GM21447 (cell line): Measurements from ENCODE around the gene TRAPPC2.

Source experiments
- ATAC-seq: cut with Tn5 transposase; IDR thresholded peaks from one replicate; pipeline ENCODE4 v1.9.1; 2021; ENCODE audit not compliant: unreplicated experiment

TRAPPC2 gene

DNA sequence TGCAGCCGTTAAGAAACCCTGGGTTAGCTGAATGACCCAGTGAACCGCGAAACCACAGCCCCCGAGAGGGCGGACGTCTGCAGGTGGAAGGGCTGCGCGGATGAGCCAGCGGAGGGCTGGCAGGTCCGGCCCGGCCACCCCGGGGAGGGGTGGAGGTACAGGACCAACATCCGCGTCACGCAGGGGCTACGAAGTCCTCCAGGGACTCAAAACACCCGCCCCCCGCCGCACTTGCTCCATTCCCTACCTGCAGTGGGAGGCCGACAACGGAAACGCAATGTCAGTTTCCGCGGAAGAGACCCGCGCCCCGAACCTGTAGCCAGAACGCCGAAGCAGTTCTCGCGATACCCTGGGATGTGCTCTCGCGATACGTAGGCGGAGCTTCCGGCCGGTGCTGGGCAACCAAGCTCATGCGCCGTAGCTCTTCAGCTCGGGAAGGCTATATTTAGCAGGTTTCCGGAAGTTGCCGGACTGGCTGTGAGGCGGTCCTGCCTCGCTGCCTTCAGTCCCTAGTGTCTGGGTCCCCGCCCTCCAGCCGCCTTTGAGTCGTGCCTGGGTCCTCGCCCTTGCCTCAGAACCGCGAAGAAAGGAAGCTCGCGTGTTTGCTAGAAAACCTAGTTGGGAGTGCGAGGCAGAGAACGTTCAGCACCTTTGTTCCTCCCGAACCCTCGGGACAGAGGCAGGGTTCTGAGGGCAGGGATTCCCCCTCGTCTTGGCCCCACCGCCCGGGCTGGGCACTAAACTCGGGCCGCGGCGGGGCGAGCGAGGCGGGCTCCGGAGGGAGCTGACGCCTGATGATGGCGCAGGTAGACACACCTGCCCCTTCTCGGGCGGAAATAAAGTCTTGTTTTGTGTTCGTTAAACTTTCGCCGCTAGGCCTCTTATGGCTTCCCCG, at the start of gene TRAPPC2, which contains the start of gene OFD1:
Gene TRAPPC2, minus strand, starts transcription at position 343 of the 895 bp plus-strand sequence. CDS start 14,657 bp downstream, outside the sequence.
Gene OFD1, plus strand, starts transcription at position 471 of the 895 bp plus-strand sequence. Its CDS starts 324 bp downstream, at position 795.
- peak; percentile 85 for ATAC-seq

DNA sequence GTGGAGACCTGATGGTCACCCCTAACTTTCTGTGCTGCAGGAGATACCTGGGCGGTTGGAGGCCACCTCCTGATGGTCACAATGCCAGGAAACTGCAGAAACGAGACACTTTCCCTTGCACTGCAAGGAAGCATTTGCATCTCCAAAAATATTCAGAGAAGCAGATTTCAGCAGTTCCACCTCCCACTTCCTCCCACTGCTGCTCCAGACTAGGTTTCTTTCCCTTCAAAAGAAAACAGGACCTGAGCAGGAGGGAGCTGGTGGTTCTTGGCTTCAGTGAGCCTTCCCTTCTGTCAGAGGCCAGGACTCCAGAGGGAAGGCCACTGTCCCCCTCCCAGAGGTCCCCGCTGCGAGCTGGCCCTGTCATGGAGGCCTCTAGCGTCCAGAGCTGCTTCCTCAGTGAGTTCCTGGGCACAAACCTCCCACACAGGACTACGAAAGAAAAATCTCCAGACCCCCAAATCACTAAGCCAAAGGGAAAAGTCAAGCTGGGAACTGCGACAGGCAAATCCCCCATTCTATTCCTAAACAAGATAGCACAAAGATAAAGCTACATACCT, 46.5 kb upstream of the TRAPPC2 start:
- no peak for ATAC-seq

DNA sequence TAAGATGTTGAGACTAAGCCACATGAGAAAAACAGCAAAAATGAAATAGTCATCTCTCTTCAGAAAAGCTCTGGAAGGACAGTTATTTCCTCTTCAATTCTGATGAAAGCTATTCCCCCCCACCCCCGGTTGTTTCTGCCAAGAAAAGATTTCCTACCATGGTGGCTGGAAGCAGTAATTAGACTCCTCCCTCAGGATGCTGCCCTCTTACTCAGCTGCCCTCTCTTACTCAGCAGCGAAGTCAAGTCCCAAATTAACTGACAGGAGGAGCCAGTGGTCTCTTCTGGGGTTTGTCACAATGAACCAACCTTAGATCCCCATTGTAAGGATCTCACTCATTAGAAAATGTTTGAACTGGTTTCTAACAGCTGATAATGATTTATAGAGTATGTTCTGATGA, 44.5 kb upstream of the TRAPPC2 start:
- ATAC-seq = no peak

DNA sequence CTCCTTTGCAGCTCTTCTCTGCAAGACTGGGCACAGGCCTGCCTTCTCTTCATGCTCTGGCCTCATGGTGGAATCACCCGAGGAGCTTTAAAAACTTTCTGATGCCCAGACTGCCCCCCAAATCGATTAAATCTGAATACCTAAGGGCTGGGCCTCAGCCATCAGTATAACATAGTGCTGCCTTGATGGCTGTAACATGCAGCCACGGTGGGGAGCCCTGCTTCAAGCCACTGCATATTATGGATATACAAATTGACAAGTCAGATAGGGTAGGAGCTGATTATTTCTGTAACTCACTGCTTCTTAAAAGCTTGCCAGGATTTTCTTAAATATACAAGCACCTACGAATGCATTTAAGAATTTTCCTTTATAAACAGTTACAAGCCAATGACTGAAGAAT, 42.0 kb upstream of the TRAPPC2 start:
- no peak for ATAC-seq

DNA sequence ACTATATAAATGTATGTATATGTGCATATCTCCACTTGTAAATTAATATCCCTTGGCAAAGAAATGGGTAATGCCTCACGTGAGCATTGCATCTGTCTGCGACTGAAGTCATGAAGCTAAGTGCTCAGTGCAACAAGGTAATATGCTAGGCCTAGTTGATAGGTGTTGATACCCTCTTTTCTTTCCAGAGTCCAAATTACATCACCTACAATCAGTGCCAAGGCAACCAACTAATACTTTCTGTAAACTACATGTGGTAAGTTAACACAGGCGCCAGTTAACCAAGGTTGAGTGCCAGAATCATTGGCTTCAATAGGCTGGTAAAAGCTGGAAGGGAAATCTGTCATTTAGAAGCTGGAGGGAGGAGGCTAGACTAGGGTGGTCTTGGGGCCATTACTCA, 41.4 kb upstream of the TRAPPC2 start:
- no peak for ATAC-seq

DNA sequence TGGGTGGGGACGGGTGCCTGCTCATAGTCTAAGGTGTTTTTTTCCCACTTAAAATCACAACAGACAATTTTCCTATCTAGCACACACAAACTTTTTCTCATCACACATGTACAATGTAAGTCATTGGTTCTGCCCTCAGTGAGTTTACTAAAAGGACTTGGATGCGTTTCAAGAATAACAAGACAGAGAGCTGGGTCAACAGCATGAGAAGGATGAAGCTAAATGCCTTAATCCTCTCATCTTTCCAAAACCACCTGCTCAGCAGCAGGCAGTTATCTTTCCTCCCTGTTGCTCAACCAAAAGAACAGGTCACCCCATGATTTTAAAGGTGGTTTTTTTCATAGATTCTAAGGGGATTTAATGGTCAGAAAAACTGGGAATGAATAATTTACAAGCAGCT, 40.3 kb upstream of the TRAPPC2 start:
- no peak for ATAC-seq

DNA sequence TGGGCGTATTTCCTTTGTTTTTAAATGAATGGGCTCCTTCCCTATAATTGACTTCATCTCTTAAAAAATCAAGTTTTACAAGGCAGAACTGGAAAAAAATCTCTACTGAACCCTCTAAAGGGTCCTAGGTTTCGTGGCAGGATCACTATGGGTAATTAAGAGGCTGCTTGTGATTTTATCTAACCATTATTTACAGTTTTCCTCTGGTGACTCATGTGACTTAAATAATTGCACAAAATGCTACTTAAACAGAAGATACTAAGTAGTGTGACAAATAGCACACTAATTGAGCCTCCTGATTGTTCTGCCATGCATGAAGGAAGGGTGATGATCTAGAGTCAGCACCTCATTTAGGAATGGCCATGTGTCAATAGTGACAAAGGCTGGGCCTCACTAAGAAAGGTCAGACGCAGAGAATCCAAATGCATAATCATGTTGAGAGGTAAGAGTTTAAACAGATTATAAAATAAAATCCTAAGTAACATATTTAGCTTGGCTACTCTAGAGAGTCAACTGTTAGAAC, 35.7 kb upstream of the TRAPPC2 start:
- no peak for ATAC-seq

DNA sequence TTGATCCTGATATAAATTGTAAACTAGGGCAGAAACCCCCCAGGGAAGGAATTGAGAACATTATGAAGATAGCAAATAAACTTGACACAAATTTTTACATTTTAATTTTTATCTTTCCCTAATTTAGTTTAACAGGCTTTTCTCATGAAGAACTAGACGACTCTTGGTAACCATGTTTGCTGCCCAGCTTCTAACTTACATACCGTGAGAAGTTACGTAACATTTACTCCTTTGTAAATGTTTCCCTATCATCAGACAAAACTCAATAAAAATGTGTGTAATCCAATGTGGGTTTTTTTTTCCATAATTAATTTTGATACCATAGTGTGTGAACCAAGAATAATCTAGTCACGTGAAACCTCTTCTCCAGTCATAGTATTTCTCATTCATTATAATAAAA, 34.5 kb upstream of the TRAPPC2 start:
- no peak for ATAC-seq

DNA sequence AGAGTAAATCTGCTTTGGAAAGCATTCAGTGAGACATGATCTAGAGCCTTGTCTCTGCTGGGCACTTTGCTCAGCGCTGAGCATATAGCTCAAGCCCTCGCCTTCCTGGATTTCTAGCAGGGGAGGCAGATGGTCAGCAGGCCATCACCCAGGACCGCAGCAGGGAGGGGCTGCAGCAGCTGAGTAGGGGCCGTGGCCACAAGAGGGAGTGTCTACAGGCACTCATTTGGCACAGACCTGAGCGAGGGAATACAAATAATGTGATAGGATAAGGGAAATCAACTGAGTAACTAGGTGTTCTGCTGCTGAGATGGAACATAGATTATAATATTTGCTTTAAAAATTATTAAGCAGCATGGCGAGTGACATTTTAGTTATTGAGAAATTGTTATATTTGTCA, 30.3 kb upstream of the TRAPPC2 start:
- ATAC-seq = no peak

DNA sequence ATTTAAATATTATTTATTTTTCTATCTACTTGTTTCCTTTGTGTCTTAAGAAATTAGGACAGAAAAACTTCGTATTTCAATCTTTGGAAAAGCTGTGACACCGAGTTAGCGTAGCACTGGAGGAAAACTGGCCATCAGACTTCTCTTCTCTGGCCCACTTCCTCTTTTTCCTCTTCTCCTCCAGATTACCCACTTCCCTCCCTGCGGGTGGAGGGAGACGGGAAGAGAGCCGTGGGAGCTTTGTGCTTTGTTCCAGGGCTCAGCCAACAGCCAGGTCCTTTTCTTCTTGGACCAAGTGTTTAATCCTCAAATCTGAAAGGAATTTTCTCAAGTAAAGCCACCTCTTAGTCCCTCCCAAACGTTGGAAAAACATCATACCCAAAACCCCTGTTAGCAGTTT, 29.9 kb upstream of the TRAPPC2 start:
- no peak for ATAC-seq

DNA sequence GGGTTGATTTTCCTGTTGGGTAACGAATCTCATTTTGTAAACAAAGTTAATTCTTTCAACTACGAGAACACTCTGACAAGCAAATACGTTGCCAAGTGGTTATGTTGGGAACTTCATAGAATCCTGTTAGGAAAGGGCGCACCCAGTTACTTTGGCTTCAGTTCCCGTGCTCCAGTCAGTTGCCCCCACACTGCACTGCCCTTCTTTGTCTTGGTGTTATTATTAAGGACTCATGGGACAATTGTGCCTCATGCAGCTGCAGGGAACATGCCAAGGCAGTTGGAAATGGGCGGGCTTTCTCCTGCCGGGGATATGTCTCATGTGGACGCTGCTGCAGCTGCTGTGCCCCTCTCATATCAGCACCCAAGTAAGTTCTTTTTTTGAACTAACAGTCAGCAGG, 29.1 kb upstream of the TRAPPC2 start:
- ATAC-seq = no peak

DNA sequence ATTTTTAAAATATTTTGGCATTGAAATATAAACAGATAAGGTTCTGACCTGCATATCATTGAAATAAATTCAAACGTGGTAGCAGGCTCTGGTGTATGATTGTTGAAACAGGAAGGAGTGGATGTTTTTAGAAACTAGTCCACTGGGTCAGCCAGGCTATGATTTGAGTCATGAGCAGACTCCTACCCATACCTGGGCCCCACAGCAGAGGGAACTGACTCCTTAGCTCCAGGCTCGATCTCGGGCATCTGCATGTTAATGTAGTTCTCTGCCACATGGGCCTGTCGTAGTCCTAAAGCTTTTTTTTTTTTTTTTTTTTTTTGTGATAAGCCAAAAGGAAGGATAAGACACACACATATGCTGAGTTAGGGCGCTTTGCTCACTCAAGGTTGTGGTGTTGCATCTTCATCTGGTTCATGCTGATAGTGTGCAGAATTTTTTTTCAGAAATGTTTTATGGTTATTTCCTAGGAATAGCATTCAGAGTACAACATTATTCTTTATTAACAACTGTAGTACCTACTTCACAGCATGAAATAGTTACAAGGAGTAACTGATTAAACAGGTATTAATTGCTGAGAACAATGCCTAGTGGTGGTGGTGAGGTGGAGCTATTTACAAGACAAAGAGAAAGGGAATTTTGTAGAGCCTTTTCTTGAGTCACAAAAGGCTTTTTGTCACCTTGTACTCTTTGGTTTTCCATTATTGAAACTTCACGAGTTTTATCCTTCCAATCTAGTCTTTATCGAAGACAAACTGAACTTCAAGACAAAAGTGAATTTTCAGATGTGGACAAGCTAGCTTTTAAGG, 27.4 kb upstream of the TRAPPC2 start:
- ATAC-seq = peak; percentile 63

DNA sequence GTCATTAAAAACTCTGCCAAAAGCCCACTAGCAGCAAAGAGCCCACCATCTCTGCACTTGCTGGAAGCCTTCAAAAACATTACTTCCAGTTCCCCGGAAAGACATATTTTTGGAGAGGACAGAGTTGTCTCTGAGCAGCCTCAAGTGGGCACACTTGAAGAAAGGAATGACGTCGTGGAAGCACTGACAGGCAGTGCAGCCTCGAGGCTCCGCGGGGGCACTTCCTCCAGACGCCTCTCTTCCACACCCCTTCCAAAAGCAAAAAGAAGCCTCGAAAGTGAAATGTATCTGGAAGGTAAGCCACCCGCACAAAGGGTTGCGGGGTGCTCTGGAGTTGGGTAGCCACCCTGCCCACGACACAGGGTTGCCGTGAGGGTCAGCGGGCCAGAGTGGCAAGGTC, 26.0 kb upstream of the TRAPPC2 start:
- ATAC-seq = no peak

DNA sequence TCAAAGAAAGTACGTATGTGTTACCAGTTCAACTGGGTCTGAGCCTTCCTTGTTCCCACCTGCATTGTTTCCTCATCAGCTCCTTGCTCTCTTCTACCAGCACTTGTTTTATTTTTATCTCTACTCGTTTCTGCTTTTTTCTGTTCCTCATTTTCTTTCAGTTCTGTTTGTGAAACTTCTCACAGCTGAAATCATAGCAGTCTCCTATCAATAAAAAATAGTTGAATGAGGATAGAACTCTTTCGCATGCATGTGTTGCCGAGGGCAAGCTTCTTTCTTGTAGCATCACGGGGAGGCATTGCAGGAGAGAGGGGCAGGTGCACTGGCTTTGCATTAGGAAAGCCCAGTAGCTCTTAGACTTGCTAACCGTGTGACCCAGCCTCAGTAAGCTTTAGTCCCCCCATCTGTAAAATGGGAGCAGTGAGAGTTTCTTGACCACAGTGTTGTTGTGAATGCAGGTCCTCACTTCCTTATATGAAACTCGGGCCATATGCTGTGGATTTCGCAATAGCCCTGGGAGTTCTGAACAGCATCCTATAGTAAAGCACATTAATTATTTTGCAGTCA, 24.8 kb upstream of the TRAPPC2 start:
- peak; percentile 66 for ATAC-seq

DNA sequence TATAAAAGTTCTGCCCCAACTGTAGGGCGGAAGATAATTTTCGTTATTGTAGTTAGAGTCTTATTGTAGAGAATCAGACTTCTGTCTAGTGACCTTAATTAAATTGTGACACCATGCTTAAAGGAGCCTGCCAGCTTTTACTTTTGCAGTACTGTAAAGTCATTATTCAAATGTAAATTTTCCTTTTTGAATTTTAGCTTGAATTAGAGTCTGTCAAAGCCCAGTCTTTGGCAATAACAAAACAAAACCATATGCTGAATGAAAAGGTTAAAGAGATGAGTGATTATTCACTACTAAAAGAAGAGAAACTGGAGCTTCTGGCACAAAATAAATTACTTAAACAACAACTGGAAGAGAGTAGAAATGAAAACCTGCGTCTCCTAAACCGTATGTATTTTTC, 22.0 kb upstream of the TRAPPC2 start:
- no peak for ATAC-seq

DNA sequence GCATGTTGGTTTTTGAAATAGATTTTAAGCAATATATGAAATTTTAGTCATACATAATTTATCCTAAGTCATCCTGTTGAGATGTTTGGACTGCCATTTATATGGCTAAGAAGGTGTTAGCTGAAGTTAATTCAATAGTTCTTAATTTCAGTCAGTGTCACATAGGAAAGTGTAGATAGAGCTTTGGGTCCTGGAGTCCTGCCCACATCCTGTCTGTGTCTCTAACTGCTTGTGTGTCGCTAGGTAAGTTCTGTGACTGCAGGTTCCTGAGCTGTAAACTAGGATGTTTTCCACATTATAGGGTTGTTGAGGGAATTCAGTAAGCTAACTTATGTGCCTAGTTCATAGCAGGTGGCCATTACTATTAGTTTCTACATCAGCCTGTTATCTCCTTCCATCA, 20.8 kb upstream of the TRAPPC2 start:
- ATAC-seq = no peak

DNA sequence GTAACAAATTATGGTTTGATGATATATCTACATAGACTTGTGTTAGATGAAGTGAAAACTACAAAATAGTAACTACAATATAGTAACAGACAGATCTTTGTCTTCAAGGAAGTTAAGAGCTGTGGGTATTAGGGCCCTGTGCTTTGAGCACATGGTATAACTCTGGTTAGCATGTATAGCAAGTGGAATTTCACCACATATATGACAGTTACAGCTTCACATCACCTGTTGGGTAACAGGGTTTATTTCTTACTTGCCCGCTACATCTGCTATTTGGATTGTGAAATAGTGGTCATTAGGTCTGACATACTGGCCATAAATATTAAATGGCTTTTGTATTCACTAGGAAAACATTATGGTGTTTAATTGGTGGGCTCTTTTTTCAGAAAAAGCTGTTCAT, 20.3 kb upstream of the TRAPPC2 start:
- ATAC-seq = no peak

DNA sequence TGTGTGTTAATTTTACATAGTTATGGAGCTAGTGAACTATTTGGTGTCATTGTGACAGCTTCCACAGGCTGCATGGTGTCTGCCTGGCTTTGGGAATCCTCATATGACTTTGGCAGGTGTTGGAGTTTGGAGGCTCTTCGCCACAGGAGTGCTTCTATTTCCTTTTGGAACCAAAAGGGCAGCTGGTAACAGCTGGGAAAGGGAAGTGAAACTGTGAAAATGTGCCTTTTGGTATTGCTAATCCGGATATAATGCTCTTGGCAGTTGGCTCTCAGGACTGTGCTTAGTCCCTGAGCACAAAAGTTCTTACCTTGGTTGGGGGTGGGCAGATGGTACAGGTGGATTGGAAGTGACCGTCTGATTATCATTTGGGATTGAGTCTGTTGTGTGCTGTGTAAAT, 18.2 kb upstream of the TRAPPC2 start:
- ATAC-seq = peak; percentile 60

DNA sequence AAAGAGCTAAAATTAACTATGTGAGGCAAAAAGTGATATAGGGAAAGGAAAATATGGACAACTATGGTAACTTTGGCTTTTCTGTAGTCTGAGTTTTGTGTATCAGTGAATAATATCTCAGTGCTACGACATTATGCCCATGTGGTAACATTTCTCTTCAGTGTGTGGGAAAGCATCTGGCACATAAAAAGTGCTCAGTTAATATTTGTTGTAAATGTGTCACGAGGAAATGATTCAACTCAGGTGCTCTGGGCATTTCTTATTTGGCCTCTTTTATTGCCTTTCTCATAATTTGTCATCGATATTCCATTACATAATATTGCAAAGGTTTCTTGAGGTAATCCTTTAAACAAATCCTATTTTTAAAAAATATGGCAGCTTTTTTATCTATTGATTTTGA, 17.7 kb upstream of the TRAPPC2 start:
- ATAC-seq = no peak

DNA sequence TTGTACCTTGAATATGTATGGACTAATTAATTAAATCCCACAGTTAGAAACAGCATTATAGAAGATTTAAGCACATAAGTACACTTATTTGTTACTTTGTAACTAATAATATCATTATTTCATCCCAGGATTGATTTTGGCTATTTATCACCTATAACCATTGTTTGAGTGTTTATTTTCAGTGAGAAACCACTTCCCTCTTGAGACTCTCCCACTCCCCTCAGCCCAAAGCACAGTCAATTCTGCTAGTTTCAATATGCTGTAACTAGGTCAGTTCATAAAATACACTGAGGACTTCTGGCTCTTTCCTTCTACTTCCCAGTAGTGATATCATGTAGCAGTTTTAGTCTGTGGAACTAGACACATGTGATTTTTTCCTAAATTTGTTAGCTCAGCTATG, 16.4 kb upstream of the TRAPPC2 start:
- ATAC-seq = peak; percentile 46

DNA sequence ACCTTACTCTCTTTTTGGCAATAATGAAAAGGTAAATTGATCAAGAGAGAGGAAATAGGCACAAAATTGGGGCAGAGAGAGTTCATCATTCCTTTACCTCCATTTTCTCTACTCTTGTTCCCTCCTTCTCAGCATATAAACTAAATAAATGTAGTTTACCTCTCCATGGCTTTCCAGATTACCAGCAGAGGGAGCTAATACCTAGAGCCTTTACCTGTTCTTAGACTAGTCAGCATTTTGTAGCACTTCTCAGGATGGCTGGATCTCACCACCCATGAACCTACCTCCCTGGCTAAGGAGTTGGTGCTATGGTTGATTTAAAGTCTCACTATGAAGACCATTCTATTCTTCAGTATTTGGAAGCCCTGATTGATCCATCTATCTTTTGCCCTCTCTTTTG, 15.8 kb upstream of the TRAPPC2 start:
- no peak for ATAC-seq
